Keratinocyte (primary cell): ENCODE results near the gene GTF2H3. TPM values are rescaled to one million over a fixed set of nuclear protein-coding genes. Genes with fewer than 3 reads are reported as not detected.

Experiments
- DNase-seq: peaks from one replicate; pipeline ENCODE4 v3.0.0-alpha.2; 2011; ENCODE audit warnings: low read depth, missing footprints, low spot score
- FAIRE-seq: peaks from 2 replicates; lab custom pipeline; 2011; peaks lifted over from hg19 to GRCh38; lab: Jason Lieb, UNC
- H2AFZ ChIP-seq: 2 replicates; pipeline ENCODE4 v1.6.0; 2012; ENCODE audit warnings: low read length, control low read depth, inconsistent platforms; ENCODE audit not compliant: control insufficient read depth
- H3K27ac ChIP-seq: 2 replicates; pipeline ENCODE4 v1.5.1; 2011; ENCODE audit warnings: low read length; ENCODE audit not compliant: control insufficient read depth, insufficient read depth
- H3K27me3 ChIP-seq: 3 replicates; pipeline ENCODE4 v1.6.0; 2011; ENCODE audit warnings: low read length; ENCODE audit not compliant: control insufficient read depth, insufficient read depth; ENCODE audit errors: extremely low read depth
- H3K36me3 ChIP-seq, 2 experiments: 2 replicates in 1 of 2; 3 replicates in 1 of 2; pipeline ENCODE4 v1.5.1; 2011; ENCODE audit warnings: low read length in 2 of 2, mild to moderate bottlenecking in 1 of 2; ENCODE audit not compliant: control insufficient read depth in 2 of 2, insufficient read depth in 2 of 2; ENCODE audit errors: extremely low read depth in 1 of 2
- H3K4me1 ChIP-seq: 3 replicates; pipeline ENCODE4 v1.5.1; 2011; ENCODE audit warnings: low read length; ENCODE audit not compliant: control insufficient read depth, insufficient read depth; ENCODE audit errors: extremely low read depth
- H3K4me2 ChIP-seq: 3 replicates; pipeline ENCODE4 v1.6.0; 2011; ENCODE audit warnings: low read depth, low read length; ENCODE audit not compliant: control insufficient read depth, insufficient read depth; ENCODE audit errors: extremely low read depth
- H3K4me3 ChIP-seq, 3 experiments: fragments of 200-600 bp in 1 of 3; sonication (generic) in 1 of 3; 2 replicates in 2 of 3; 3 replicates in 1 of 3; pipeline ENCODE4 v1.5.1; 2011 to 2016; ENCODE audit warnings: low read length in 3 of 3, mild to moderate bottlenecking in 3 of 3, control low read depth in 2 of 3, inconsistent platforms in 1 of 3, low read depth in 1 of 3, mixed read lengths in 1 of 3, mixed run types in 1 of 3, moderate library complexity in 1 of 3; ENCODE audit not compliant: control insufficient read depth in 2 of 3, insufficient read depth in 2 of 3; ENCODE audit errors: extremely low read depth in 1 of 3
- H3K79me2 ChIP-seq: 2 replicates; pipeline ENCODE4 v1.6.0; 2012; ENCODE audit warnings: low read length; ENCODE audit not compliant: control insufficient read depth, insufficient read depth
- H3K9ac ChIP-seq: 3 replicates; pipeline ENCODE4 v1.6.0; 2011; ENCODE audit warnings: low read length; ENCODE audit not compliant: control insufficient read depth, insufficient read depth; ENCODE audit errors: extremely low read depth
- H3K9me1 ChIP-seq: 3 replicates; pipeline ENCODE4 v1.6.0; 2011; ENCODE audit warnings: low read length; ENCODE audit not compliant: control insufficient read depth, insufficient read depth; ENCODE audit errors: extremely low read depth
- H3K9me3 ChIP-seq: 2 replicates; pipeline ENCODE4 v1.5.1; 2012; ENCODE audit warnings: low read depth, low read length; ENCODE audit not compliant: control insufficient read depth
- H4K20me1 ChIP-seq: 3 replicates; pipeline ENCODE4 v1.6.0; 2011; ENCODE audit warnings: low read length; ENCODE audit not compliant: control insufficient read depth, insufficient read depth; ENCODE audit errors: extremely low read depth
- EZH2 ChIP-seq: IDR thresholded peaks from one replicate; pipeline ENCODE4 v1.6.1; 2012; ENCODE audit warnings: inconsistent platforms, mild to moderate bottlenecking, low read length, moderate library complexity
- dilution Hi-C: fragments of 300-500 bp; cut with MboI; formaldehyde crosslinking; loops from one replicate; pipeline ENCODE4 v1.7.0; 2020; ENCODE audit warnings: low sequenced_read_pairs; ENCODE audit not compliant: extremely low pct_ligation_motif_present
- polyA plus RNA-seq, 5 experiments: library from polyadenylated mRNA; depleted of rRNA in 3 of 5; stranded (reverse) in 3 of 5; stranded (forward) in 1 of 5; unstranded in 1 of 5; fragments of >200 nt; gene quantifications; 1 replicate in 1 of 5; 2 replicates in 3 of 5; 3 replicates in 1 of 5; pipeline versions ENCODE4 v1.2.1 to v1.2.3, GENCODE V29; 2011 to 2012; ENCODE audit warnings: missing spikeins in 2 of 5, low read depth in 1 of 5, low replicate concordance in 1 of 5
- TF ChIP-seq, protein P1 (sequence below), 3 experiments: IDR thresholded peaks in 1 of 3; conservative IDR thresholded peaks in 1 of 3; optimal IDR thresholded peaks in 1 of 3; 2 replicates in 2 of 3; 3 replicates in 1 of 3; pipeline versions ENCODE3 to v1.5.1; 2011; ENCODE audit warnings: low read length in 3 of 3, mild to moderate bottlenecking in 3 of 3, moderate library complexity in 2 of 3, control low read depth in 1 of 3, inconsistent platforms in 1 of 3; ENCODE audit not compliant: insufficient read depth in 2 of 3; ENCODE audit errors: extremely low read depth in 1 of 3

Gene GTF2H3
- polyA plus RNA-seq, 1 donor (not counting 4 experiments of a cell fraction or from before 2014, with no cell fraction given): 57.2 TPM

DNA sequence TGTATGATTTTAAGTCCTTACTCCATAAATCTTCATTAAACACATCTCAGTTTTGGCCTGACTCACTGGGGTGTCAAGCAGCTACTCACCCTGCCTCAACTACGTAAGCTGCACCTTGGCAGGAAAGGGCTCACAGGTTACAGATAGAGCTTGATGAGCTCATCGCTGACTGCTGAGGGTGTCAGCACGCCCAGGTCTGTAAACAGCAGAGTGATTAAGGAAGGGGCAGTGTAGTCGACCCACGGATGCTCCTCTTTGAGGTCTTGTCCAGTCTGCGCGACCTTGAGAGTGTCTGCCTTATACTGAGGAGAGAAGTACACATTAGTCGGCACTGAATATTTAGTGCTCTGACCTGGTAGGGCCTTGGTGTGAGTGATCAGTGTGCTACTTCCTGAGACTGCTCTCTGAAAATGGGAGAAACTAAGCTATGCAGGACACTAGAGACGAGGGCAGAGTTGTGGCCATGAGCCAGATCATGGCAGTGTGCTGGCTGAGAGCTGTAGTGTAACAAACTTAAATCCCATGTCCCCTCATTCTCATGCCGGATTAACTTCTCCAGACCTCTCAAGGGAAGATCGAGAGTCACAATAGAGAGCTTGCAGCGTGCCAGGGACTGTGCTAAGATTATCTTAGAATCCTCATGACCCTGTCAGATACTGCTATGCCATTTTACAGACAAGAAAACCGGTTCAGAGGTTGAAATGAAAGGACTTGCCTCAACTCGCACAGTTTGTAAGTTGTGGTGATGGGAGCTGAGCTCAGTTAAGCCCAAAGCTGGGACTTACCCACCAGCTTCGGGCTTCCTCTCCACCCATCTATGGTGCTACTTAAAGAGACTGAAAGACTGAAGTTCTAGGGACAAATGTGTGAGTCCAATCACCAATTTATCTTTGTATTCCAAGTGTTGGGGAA is 11.8 kb upstream of the GTF2H3 start:
- Histone ChIP-seq H3K4me2 (no peak overlapping the region), H3K27ac (peak overlapping the region; percentile 65), H3K9me1 (no peaks in the 10 kb centered on the region), H3K4me1 (peaks cover 14% of the 10 kb centered on the region), H3K4me3 (no peak overlapping the region), H2AFZ (no peak overlapping the region), H3K9ac (peak overlapping the region; percentile 25), H3K36me3 (peaks cover 26 to 33% of the 10 kb centered on the region in 2 experiments), H4K20me1 (no peaks in the 10 kb centered on the region), H3K79me2 (no peaks in the 10 kb centered on the region), H3K27me3 (no peaks in the 10 kb centered on the region), H3K9me3 (no peaks in the 10 kb centered on the region)
- FAIRE-seq (peak; percentile 69), DNase-seq (no peak)
- dilution Hi-C loops: no loop called here
- TF ChIP-seq EZH2: no peak
- TF ChIP-seq, protein P1, sequence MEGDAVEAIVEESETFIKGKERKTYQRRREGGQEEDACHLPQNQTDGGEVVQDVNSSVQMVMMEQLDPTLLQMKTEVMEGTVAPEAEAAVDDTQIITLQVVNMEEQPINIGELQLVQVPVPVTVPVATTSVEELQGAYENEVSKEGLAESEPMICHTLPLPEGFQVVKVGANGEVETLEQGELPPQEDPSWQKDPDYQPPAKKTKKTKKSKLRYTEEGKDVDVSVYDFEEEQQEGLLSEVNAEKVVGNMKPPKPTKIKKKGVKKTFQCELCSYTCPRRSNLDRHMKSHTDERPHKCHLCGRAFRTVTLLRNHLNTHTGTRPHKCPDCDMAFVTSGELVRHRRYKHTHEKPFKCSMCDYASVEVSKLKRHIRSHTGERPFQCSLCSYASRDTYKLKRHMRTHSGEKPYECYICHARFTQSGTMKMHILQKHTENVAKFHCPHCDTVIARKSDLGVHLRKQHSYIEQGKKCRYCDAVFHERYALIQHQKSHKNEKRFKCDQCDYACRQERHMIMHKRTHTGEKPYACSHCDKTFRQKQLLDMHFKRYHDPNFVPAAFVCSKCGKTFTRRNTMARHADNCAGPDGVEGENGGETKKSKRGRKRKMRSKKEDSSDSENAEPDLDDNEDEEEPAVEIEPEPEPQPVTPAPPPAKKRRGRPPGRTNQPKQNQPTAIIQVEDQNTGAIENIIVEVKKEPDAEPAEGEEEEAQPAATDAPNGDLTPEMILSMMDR (optimal IDR thresholded peaks at IDR 0.05 in 1 of 3, IDR thresholded peaks at IDR 0.05 in 1 of 3, conservative IDR thresholded peaks at IDR 0.05 in 1 of 3; ENCODE audit: extremely low read depth in 1 of 3, insufficient read depth in 2 of 3, low read length in 3 of 3): no peak

DNA sequence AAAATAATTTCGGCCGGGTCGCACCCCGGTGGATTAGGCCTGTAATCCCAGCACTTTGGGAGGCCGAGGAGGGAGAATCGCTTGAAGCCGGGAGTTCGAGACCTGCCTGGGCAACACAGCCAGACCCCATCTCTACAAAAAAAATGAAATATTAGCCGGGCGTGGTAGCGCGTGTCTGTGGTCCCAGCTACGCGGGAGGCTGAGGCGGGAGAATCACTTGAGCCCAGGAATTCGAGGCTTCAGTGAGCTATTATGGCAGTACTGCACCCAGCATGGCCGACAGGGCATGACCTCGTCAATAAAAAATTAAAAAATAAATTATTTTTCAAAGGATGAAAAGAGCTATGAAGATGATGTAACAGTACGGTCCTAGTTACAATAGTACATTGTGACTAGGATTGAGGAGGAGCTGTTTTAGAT is 523 bp downstream of the GTF2H3 start:
- Histone ChIP-seq H3K79me2 (peaks cover 47% of the 10 kb centered on the region), H3K27me3 (no peaks in the 10 kb centered on the region), H3K27ac (peak overlapping the region; percentile 98), H3K4me1 (peaks cover 9% of the 10 kb centered on the region), H4K20me1 (no peaks in the 10 kb centered on the region), H3K9me3 (no peaks in the 10 kb centered on the region), H2AFZ (peak overlapping the region; percentile 90), H3K4me2 (peak overlapping the region; percentile 95), H3K36me3 (peaks cover 10 to 12% of the 10 kb centered on the region in 2 experiments), H3K9ac (peak overlapping the region; percentile 99), H3K9me1 (no peaks in the 10 kb centered on the region), H3K4me3 (peak overlapping the region; percentile 84 to 100 (median 100))
- DNase-seq: no peak
- TF ChIP-seq, protein P1 (optimal IDR thresholded peaks at IDR 0.05 in 1 of 3, IDR thresholded peaks at IDR 0.05 in 1 of 3, conservative IDR thresholded peaks at IDR 0.05 in 1 of 3; ENCODE audit: extremely low read depth in 1 of 3, insufficient read depth in 2 of 3, low read length in 3 of 3): no peak
- TF ChIP-seq EZH2: no peak
- dilution Hi-C loops: no loop called here
- no peak for FAIRE-seq
